ENCODE measurements around the gene NCAPG2.
A peak's percentile ranks its signal among the peaks of the same experiment; 100 is the strongest.

NCAPG2 gene

GRCh38 chr7:158723266-158723665 lies 18.7 kb upstream of the NCAPG2 start:
- TF ChIP-seq CTCF (IDR thresholded peaks at IDR 0.05) (no peak), ZFX (IDR thresholded peaks at IDR 0.05; ENCODE audit: borderline replicate concordance) (no peak)
- no peak overlapping the region for H3K27ac ChIP-seq

- TF ChIP-seq CTCF (IDR thresholded peaks at IDR 0.05) (no peak), ZFX (IDR thresholded peaks at IDR 0.05; ENCODE audit: borderline replicate concordance) (no peak)
- H3K27ac ChIP-seq = no peak overlapping the region
These were observed 18.1 kb upstream of the NCAPG2 start for GRCh38 chr7:158722574-158723237.

- H3K27ac ChIP-seq = peak overlapping the region; percentile 17; the same call in 1 of the 2 replicates
- TF ChIP-seq ZFX (IDR thresholded peaks at IDR 0.05; ENCODE audit: borderline replicate concordance) (no peak), CTCF (IDR thresholded peaks at IDR 0.05) (no peak)
These were observed 15.5 kb upstream of the NCAPG2 start for GRCh38 chr7:158720112-158720511.

GRCh38 chr7:158716802-158717201 lies 12.2 kb upstream of the NCAPG2 start:
- no peak for TF ChIP-seq CTCF (IDR thresholded peaks at IDR 0.05)
- TF ChIP-seq ZFX (IDR thresholded peaks at IDR 0.05; ENCODE audit: borderline replicate concordance) = no peak

GRCh38 chr7:158710651-158711102 lies 6.1 kb upstream of the NCAPG2 start:
- TF ChIP-seq CTCF (IDR thresholded peaks at IDR 0.05) = no peak
- TF ChIP-seq ZFX (IDR thresholded peaks at IDR 0.05; ENCODE audit: borderline replicate concordance) = no peak
- H3K27ac ChIP-seq = no peak overlapping the region

More at GRCh38 chr7:158716802-158717201, 12.2 kb upstream of the NCAPG2 start:
- H3K27ac ChIP-seq = no peak overlapping the region

GRCh38 chr7:158707610-158708009 lies 3.0 kb upstream of the NCAPG2 start:
- TF ChIP-seq ZFX (IDR thresholded peaks at IDR 0.05; ENCODE audit: borderline replicate concordance) (no peak), CTCF (IDR thresholded peaks at IDR 0.05) (no peak)
- H3K27ac ChIP-seq = no peak overlapping the region

- no peak overlapping the region for H3K27ac ChIP-seq
- TF ChIP-seq CTCF (IDR thresholded peaks at IDR 0.05) (no peak), ZFX (IDR thresholded peaks at IDR 0.05; ENCODE audit: borderline replicate concordance) (no peak)
These were observed 2.3 kb upstream of the NCAPG2 start for GRCh38 chr7:158706710-158707590.

Measured in 22Rv1 (cell line).